ENCODE measurements around the gene NKD2.

The NKD2 gene

GRCh38 chr5:1004461-1005248 is 3.9 kb upstream of the NKD2 start:
- TF ChIP-seq TAF1 (IDR thresholded peaks at IDR 0.05; ENCODE audit: low read depth, low read length) (no peak), POU2F2 (IDR thresholded peaks at IDR 0.05; ENCODE audit: low read depth, low read length) (no peak), PAX5 (IDR thresholded peaks at IDR 0.05; ENCODE audit: insufficient read depth, low read length, severe bottlenecking) (no peak), POLR2A (IDR thresholded peaks at IDR 0.05; ENCODE audit: low read depth, low read length) (no peak), POLR2AphosphoS5 (IDR thresholded peaks at IDR 0.05; ENCODE audit: low read depth, low read length) (no peak), SPI1 (IDR thresholded peaks at IDR 0.05; ENCODE audit: low read depth, low read length) (no peak)
- FAIRE-seq (no peak), DNase-seq (ENCODE audit: insufficient read length, low spot score) (no peak)

- FAIRE-seq (no peak), DNase-seq (ENCODE audit: insufficient read length, low spot score) (no peak)
- TF ChIP-seq POLR2A (IDR thresholded peaks at IDR 0.05; ENCODE audit: low read depth, low read length): no peak
Measured at GRCh38 chr5:1005249-1005851, 3.3 kb upstream of the NKD2 start.

GRCh38 chr5:1005904-1006655 is 2.5 kb upstream of the NKD2 start:
- FAIRE-seq (no peak), DNase-seq (ENCODE audit: insufficient read length, low spot score) (no peak)
- TF ChIP-seq POLR2AphosphoS5 (IDR thresholded peaks at IDR 0.05; ENCODE audit: low read depth, low read length): no peak
- no peak for TF ChIP-seq SPI1 (IDR thresholded peaks at IDR 0.05; ENCODE audit: low read depth, low read length)
- TF ChIP-seq TAF1 (IDR thresholded peaks at IDR 0.05; ENCODE audit: low read depth, low read length): no peak
- TF ChIP-seq PAX5 (IDR thresholded peaks at IDR 0.05; ENCODE audit: insufficient read depth, low read length, severe bottlenecking): no peak
- no peak for TF ChIP-seq POLR2A (IDR thresholded peaks at IDR 0.05; ENCODE audit: low read depth, low read length)
- TF ChIP-seq POU2F2 (IDR thresholded peaks at IDR 0.05; ENCODE audit: low read depth, low read length): no peak

- DNase-seq (ENCODE audit: insufficient read length, low spot score) (no peak), FAIRE-seq (no peak)
- no peak for TF ChIP-seq POLR2A (IDR thresholded peaks at IDR 0.05; ENCODE audit: low read depth, low read length)
- no peak for TF ChIP-seq POU2F2 (IDR thresholded peaks at IDR 0.05; ENCODE audit: low read depth, low read length)
- no peak for TF ChIP-seq TAF1 (IDR thresholded peaks at IDR 0.05; ENCODE audit: low read depth, low read length)
- no peak for TF ChIP-seq POLR2AphosphoS5 (IDR thresholded peaks at IDR 0.05; ENCODE audit: low read depth, low read length)
- TF ChIP-seq PAX5 (IDR thresholded peaks at IDR 0.05; ENCODE audit: insufficient read depth, low read length, severe bottlenecking): no peak
- no peak for TF ChIP-seq SPI1 (IDR thresholded peaks at IDR 0.05; ENCODE audit: low read depth, low read length)
Measured at GRCh38 chr5:1006656-1007071, 1.9 kb upstream of the NKD2 start.

- DNase-seq (ENCODE audit: insufficient read length, low spot score) (no peak), FAIRE-seq (no peak)
- TF ChIP-seq SPI1 (IDR thresholded peaks at IDR 0.05; ENCODE audit: low read depth, low read length): no peak
- TF ChIP-seq PAX5 (IDR thresholded peaks at IDR 0.05; ENCODE audit: insufficient read depth, low read length, severe bottlenecking): no peak
- TF ChIP-seq POU2F2 (IDR thresholded peaks at IDR 0.05; ENCODE audit: low read depth, low read length): no peak
Measured at GRCh38 chr5:1007221-1007680, 1.4 kb upstream of the NKD2 start.

GRCh38 chr5:1007681-1008450 is 736 bp upstream of the NKD2 start:
- FAIRE-seq (no peak), DNase-seq (ENCODE audit: insufficient read length, low spot score) (no peak)
- TF ChIP-seq POU2F2 (IDR thresholded peaks at IDR 0.05; ENCODE audit: low read depth, low read length) (no peak), POLR2AphosphoS5 (IDR thresholded peaks at IDR 0.05; ENCODE audit: low read depth, low read length) (no peak), PAX5 (IDR thresholded peaks at IDR 0.05; ENCODE audit: insufficient read depth, low read length, severe bottlenecking) (no peak), POLR2A (IDR thresholded peaks at IDR 0.05; ENCODE audit: low read depth, low read length) (no peak), TAF1 (IDR thresholded peaks at IDR 0.05; ENCODE audit: low read depth, low read length) (no peak), SPI1 (IDR thresholded peaks at IDR 0.05; ENCODE audit: low read depth, low read length) (no peak)

- no peak for FAIRE-seq
- TF ChIP-seq TAF1 (IDR thresholded peaks at IDR 0.05; ENCODE audit: low read depth, low read length): no peak
- DNase-seq (ENCODE audit: insufficient read length, low spot score): no peak
Measured at GRCh38 chr5:1009359-1010180, 968 bp downstream of the NKD2 start.

GRCh38 chr5:1010181-1010510 is 1.5 kb downstream of the NKD2 start:
- no peak for TF ChIP-seq TAF1 (IDR thresholded peaks at IDR 0.05; ENCODE audit: low read depth, low read length)
- TF ChIP-seq POLR2A (IDR thresholded peaks at IDR 0.05; ENCODE audit: low read depth, low read length): no peak
- no peak for DNase-seq (ENCODE audit: insufficient read length, low spot score)

GRCh38 chr5:1010641-1011046 is 2.0 kb downstream of the NKD2 start:
- DNase-seq (ENCODE audit: insufficient read length, low spot score): no peak
- TF ChIP-seq PAX5 (IDR thresholded peaks at IDR 0.05; ENCODE audit: insufficient read depth, low read length, severe bottlenecking) (no peak), POLR2AphosphoS5 (IDR thresholded peaks at IDR 0.05; ENCODE audit: low read depth, low read length) (no peak), POLR2A (IDR thresholded peaks at IDR 0.05; ENCODE audit: low read depth, low read length) (no peak), SPI1 (IDR thresholded peaks at IDR 0.05; ENCODE audit: low read depth, low read length) (no peak), TAF1 (IDR thresholded peaks at IDR 0.05; ENCODE audit: low read depth, low read length) (no peak), POU2F2 (IDR thresholded peaks at IDR 0.05; ENCODE audit: low read depth, low read length) (no peak)
- no peak for FAIRE-seq

More at GRCh38 chr5:1010181-1010510, 1.5 kb downstream of the NKD2 start:
- FAIRE-seq: no peak
